Fibroblast of skin of right quadriceps (primary cell): ENCODE measurements around the gene ATP8B2.
"Not testable (repeated sequence)": the region's sequence is repeated elsewhere in the genome, so short reads cannot be mapped to it uniquely, and the experiment has no call there.

Experiments used
- DNase-seq: peaks from one replicate; pipeline ENCODE4 v3.0.0-alpha.2; 2013

The ATP8B2 gene, protein sequence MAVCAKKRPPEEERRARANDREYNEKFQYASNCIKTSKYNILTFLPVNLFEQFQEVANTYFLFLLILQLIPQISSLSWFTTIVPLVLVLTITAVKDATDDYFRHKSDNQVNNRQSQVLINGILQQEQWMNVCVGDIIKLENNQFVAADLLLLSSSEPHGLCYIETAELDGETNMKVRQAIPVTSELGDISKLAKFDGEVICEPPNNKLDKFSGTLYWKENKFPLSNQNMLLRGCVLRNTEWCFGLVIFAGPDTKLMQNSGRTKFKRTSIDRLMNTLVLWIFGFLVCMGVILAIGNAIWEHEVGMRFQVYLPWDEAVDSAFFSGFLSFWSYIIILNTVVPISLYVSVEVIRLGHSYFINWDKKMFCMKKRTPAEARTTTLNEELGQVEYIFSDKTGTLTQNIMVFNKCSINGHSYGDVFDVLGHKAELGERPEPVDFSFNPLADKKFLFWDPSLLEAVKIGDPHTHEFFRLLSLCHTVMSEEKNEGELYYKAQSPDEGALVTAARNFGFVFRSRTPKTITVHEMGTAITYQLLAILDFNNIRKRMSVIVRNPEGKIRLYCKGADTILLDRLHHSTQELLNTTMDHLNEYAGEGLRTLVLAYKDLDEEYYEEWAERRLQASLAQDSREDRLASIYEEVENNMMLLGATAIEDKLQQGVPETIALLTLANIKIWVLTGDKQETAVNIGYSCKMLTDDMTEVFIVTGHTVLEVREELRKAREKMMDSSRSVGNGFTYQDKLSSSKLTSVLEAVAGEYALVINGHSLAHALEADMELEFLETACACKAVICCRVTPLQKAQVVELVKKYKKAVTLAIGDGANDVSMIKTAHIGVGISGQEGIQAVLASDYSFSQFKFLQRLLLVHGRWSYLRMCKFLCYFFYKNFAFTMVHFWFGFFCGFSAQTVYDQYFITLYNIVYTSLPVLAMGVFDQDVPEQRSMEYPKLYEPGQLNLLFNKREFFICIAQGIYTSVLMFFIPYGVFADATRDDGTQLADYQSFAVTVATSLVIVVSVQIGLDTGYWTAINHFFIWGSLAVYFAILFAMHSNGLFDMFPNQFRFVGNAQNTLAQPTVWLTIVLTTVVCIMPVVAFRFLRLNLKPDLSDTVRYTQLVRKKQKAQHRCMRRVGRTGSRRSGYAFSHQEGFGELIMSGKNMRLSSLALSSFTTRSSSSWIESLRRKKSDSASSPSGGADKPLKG

GRCh38 chr1:154324669-154325582, at the start of gene ATP8B2:
Gene ATP8B2 (plus strand): TSS chr1:154325525. CDS start chr1:154328142, 2,617 bp downstream.
- peak; percentile 79 for DNase-seq

GRCh38 chr1:154276797-154277196, 48.5 kb upstream of the ATP8B2 start:
- DNase-seq: no peak

- not testable (repeated sequence) for DNase-seq
Measured at GRCh38 chr1:154287591-154287990, 37.7 kb upstream of the ATP8B2 start.

DNA sequence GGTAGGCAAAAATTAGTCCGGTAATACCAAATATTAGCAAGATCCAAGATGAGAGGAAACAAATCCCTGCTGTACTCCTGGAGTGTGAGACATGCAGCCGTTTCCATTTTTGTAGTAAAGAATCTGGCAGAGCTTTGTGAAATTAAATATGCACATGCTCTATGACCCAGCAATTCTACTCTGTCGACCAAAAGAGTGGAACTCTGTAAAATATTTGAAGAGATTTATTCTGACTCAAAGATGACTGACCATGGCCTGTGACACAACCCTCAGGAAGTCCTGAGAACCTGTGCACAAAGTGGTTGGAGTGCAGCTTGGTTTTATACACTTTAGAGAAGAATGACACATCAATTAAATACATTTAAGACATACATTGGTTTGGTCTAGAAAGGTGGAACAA, 36.7 kb upstream of the ATP8B2 start:
- DNase-seq: no peak

GRCh38 chr1:154290921-154291320, 34.4 kb upstream of the ATP8B2 start:
- no peak for DNase-seq

DNA sequence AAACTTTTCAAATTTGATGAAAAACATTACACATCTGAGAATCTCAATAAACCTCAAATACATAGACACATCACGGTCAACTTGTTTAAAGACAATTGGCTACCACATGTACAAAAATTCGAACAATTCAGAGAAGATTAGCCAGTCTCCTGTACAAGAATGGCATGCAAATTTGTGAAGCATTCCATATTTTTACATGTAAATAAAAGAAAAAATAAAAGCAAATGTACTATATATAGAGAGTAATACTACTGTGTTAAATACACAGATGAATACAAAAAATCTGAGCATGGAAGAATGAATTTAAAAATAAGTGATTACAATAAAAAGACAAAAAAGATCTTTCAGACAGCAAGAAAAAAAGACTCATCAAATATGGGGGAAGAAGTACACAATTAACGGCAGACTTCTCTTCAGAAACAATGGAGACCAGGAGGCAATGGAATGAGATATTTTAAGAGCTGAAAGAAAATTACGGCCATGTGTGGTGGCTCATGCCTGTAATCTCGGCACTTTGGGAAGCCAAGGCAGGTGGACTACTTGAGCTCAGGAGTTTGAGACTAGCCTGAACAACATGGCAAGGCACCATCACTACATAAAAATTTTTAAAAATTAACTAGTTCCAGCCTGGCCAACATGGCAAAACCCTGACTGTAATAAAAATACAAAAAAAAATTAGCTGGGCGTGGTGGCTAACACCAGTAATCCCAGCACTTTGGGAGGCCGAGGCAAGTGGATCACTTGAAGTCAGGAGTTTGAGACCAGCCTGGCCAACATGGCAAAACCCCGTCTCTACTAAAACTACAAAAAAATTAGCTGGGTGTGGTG, 29.7 kb upstream of the ATP8B2 start:
- no peak for DNase-seq

- DNase-seq: no peak
Measured at GRCh38 chr1:154301582-154301981, 23.7 kb upstream of the ATP8B2 start.

DNA sequence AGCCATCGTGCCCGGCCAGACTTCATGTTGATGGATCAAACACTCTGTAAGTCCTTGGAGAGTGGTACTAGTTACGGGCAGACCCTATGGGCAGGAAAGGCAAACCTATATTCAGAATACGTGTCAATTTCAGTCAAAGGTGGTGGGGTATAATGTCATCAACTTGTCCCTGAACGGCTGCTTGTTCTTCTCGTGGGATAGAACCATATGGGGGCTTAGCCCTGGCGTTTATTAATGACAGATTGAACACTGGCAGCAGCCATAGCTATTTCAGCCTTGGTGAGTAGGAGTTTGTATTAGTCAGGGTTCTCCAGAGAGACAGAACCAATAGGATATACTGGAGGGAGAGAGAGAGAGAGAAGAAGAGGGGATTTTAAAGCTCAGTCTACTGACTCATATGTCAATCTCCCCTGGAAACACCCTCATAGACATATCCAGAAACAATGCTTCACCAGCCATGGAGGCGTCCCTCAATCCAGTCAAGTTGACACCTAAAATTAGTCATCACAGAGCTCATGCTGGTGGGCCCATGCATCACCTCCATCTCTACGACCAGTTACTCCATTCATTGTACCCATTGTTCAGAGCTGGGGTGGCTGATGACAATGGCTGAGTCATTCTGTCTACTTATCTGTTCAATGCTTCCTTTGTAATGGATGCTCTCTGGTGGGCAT, 20.5 kb upstream of the ATP8B2 start:
- DNase-seq: no peak

- DNase-seq: no peak
Measured at GRCh38 chr1:154306151-154306550, 19.2 kb upstream of the ATP8B2 start.

GRCh38 chr1:154307670-154308270, 17.6 kb upstream of the ATP8B2 start:
- DNase-seq: not testable (repeated sequence)

DNA sequence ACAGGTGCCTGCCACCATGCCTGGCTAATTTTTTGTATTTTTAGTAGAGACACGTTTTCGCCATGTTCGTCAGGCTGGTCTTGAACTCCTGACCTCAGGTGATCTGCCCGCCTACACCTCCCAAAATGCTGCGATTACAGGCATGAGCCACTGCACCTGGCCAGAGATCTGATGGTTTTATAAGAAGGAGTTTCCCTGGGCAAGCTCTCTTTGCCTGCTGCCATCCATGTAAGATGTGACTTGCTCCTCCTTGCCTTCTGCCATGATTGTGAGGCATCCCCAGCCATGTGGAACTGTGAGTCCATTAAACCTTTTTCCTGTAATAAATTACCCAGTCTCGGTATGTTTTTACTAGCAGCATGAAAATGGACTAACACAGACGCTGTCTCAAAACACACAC, 16.2 kb upstream of the ATP8B2 start:
- not testable (repeated sequence) for DNase-seq

DNA sequence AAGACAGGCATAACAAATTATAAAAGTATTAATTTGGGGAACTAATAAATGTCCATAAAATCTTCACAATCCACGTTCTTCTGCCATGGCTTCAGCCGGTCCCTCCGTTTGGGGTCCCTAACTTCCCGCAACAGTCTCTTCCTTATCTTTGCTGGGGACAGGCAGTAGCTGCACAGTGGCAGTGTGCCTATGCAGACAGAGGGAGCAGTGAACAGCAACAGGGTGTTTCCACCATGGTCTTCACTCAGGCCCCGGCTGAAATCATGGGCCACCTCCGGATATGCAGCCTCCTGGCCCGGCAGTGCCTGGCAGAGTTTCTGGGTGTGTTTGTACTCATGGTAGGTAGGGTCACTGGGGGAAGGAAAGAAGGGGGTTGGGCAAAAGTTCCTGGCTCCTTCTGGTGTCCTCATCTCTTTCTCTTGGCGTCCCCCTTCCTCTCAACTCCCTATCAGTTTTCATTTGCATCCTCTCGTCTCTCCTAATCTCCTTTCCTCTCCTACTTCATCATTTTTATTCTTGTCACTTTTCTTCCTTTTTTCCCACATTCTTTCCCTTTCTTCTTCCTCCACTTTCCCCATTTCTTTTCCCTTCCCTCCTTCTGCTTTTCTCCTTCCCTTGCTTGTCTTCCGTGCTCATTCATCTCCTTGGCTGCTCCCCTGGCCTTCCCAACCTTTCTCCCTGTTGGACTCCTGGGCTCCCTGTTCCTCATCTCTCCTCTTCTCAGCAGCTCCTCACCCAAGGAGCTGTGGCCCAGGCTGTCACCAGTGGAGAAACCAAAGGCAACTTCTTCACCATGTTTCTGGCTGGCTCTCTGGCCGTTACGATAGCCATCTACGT, 12.9 kb upstream of the ATP8B2 start:
- not testable (repeated sequence) for DNase-seq

DNA sequence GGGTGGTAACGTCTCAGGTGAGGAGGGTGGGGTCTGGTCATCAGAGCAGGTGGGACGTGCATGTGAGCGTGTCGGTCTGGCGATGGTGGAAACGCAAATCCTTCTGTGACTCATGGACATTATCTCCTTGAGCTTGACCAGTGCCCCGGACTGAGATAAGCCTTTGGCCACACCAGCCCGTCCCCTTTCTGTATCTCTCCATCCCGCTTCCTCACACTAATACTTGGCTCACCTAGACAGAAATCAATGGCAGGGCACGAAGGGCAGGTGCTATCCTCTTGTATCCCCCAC, 12.3 kb upstream of the ATP8B2 start:
- no peak for DNase-seq

GRCh38 chr1:154314226-154314625, 11.1 kb upstream of the ATP8B2 start:
- not testable (repeated sequence) for DNase-seq

DNA sequence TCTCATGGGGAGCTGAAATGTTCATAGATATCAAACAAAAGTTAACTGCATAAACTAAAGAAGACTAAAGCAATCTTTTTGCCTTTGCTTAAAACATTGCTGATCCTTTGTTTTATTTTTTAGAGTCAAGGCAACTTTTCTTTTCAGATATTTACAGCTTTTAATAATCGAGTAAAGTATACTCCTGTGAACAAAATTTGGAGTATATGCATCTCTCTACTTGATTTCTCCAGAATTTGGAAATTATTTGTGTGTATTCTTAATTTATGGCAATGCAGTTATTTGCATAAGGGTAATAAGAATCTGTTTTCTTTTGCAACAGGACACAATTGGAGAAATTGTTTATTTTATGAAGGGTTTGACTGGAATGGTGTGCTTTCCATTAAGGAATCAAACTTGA, 8.6 kb upstream of the ATP8B2 start:
- DNase-seq: no peak

- no peak for DNase-seq
Measured at GRCh38 chr1:154318386-154318785, 6.9 kb upstream of the ATP8B2 start.

DNA sequence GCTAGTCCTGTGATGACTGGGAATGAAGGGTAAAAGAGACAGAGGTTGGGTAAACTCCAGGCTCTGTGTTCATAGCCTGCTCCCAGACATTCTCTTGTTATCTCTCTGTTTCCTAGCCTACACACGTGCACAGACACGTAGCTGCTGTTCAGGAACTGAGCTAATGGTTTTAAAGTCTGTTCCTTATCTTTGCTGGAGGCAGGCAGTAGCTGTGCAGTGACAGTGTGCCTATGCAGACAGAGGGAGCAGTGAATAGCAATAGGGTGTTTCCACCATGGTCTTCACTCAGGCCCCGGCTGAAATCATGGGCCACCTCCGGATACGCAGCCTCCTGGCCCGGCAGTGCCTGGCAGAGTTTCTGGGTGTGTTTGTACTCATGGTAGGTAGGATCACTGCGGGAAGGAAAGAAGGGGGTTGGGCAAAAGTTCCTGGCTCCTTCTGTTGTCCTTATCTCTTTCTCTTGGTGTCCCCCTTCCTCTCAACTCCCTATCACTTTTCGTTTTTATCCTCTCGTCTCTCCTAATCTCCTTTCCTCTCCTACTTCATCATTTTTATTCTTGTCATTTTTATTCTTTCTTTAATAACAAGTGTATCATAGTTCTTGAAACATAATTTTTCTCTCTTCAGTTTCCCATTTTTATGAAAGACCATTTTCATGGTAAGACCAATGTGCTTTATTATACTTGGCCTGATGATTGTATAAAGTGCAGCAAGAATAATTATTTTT, 4.3 kb upstream of the ATP8B2 start, which contains the start of gene AQP10:
Gene AQP10 (plus strand): TSS at position 212 of the 727 bp plus-strand sequence. CDS start 63 bp downstream, at position 275.
- no peak for DNase-seq

- not testable (repeated sequence) for DNase-seq
Measured at GRCh38 chr1:154321609-154321934, 3.8 kb upstream of the ATP8B2 start.

DNA sequence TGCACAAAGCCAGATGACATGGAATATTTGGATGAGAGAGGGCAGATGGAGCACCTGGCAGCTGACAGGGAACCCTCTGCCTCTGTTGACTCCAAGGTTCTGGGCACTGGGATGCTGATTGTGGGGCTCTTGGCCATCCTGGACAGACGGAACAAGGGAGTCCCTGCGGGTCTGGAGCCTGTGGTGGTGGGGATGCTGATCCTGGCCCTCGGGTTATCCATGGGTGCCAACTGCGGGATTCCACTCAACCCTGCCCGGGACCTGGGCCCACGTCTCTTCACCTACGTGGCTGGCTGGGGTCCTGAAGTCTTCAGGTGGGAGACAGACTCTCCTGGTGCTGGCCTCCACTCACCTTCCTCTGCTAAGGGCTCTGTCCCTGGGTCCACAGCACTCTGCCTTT, 1.8 kb upstream of the ATP8B2 start:
- no peak for DNase-seq
